ENCODE data around the gene OR56B1. TPM values are rescaled to one million over a fixed set of nuclear protein-coding genes. Genes with fewer than 3 reads are reported as not detected.
"Not testable (repeated sequence)": the region's sequence is repeated elsewhere in the genome, so short reads cannot be mapped to it uniquely, and the experiment has no call there.

Gene OR56B1
- total RNA-seq, 6 donors from 2014 or later, result 0.30 to 1.0 TPM; not detected in 4

DNA sequence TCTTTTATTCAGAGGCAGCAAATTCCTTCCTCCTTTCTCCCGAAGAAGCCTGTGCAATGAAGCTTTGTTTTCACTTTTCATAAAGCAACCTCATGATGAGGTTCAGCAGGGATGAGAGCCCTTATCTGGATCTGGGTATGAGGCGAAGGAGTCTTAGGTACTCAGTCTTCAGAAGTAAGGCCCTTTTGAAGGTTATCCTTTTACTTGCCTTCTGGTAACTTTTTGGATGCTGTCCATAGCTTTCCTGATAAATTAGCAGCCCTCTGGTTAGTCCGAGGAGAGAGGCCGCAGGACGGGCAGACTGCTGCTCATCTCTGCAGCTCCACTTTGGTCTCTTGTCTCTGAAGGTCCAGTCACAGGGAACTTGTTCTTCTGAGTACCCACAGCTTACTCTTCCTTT is 45.5 kb upstream of the OR56B1 start:
- WGBS, 2 donors, result 1 to 9% methylated on average over 5 of the region's 5 CpGs

DNA sequence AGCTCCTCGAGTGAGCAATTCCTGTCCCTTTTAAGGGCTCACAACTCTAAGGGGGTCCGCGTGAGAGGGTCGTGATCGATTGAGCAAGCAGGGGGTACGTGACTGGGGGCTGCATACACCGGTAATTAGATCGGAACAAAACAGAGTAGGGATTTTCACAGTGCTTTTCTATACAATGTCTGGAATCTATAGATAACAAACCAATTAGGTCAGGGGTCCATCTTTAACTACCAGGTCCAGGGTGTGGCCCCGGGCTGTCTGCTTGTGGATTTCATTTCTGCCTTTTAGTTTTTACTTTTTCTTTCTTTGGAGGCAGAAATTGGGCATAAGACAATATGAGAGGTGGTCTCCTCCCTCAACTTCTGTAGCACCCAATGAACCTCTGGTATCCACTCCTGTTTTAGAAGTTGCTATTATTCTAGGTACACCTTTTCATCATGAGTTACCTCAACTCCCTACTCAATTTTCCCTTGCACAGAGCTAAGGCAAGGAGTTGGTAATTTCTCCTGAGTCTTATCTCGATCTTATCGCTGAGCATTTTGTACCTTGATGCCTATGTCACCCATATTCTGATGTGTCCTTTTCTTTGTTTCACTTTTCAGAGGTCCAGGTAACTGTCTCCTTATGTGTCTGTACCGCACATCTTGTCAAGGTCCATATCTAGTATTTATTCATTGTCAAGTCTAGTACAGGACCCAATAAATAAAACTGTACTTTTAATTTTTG is 44.8 kb upstream of the OR56B1 start:
- WGBS, 2 donors, result 31 to 44% methylated on average over 12 of the region's 12 CpGs
- H3K27ac ChIP-seq, result peak overlapping the region; percentile 83 to 94 (median 87)
- H3K4me3 ChIP-seq, result peak overlapping the region in 3 of 4 donors; percentile 37 to 57 (median 49)
- not testable (repeated sequence) for H3K36me3 ChIP-seq; ATAC-seq (ENCODE audit: low FRiP score in 2 of 2); H3K9me3 ChIP-seq; H3K27me3 ChIP-seq; DNase-seq
- H3K4me1 ChIP-seq, result peaks cover 16 to 35% (median 22%) of the 10 kb centered on the region in 4 donors

More for the DNA sequence above, 45.5 kb upstream of the OR56B1 start:
- Histone ChIP-seq H3K27ac (peak overlapping the region; percentile 83 to 94 (median 87)), H3K36me3 (peaks cover 0 to under 1% (median 0%) of the 10 kb centered on the region in 4 donors), H3K4me3 (peak overlapping the region in 3 of 4 donors; percentile 37 to 57 (median 49)), H3K4me1 (peaks cover 16 to 38% (median 22%) of the 10 kb centered on the region in 4 donors), H3K27me3 (no peaks in the 10 kb centered on the region), H3K9me3 (no peaks in the 10 kb centered on the region)
- peak in 1 of 2 donors; percentile 33 for ATAC-seq (ENCODE audit: low FRiP score in 2 of 2)
- DNase-seq, result no peak
- TF ChIP-seq EP300 (IDR thresholded peaks at IDR 0.05) (no peak), POLR2A (IDR thresholded peaks at IDR 0.05) (peak in 1 of 4 donors; percentile 22)
- TF ChIP-seq, protein P1, sequence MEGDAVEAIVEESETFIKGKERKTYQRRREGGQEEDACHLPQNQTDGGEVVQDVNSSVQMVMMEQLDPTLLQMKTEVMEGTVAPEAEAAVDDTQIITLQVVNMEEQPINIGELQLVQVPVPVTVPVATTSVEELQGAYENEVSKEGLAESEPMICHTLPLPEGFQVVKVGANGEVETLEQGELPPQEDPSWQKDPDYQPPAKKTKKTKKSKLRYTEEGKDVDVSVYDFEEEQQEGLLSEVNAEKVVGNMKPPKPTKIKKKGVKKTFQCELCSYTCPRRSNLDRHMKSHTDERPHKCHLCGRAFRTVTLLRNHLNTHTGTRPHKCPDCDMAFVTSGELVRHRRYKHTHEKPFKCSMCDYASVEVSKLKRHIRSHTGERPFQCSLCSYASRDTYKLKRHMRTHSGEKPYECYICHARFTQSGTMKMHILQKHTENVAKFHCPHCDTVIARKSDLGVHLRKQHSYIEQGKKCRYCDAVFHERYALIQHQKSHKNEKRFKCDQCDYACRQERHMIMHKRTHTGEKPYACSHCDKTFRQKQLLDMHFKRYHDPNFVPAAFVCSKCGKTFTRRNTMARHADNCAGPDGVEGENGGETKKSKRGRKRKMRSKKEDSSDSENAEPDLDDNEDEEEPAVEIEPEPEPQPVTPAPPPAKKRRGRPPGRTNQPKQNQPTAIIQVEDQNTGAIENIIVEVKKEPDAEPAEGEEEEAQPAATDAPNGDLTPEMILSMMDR (IDR thresholded peaks at IDR 0.05), result no peak

DNA sequence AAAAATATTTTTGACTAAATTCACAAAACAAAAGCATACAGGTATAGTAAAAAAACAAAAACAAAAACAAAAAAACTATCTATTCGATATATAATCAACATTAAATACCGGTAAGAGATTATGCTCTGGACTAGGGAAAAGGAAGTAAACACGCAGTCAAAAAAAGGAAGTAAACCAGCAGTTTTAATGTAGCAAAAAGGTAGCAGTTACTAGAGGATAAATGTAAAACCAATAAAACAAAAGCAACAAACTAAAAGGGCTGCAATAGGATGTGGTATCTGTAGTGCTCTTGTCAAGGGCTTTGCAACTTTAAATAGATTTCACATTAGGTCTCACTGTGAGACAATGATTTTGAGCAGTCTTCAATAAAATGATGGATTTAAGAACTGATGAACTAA is 44.3 kb upstream of the OR56B1 start:
- H3K4me3 ChIP-seq, result peak overlapping the region in 3 of 4 donors; percentile 37 to 57 (median 49)
- WGBS, 2 donors, result 32 to 43% methylated on average over 3 of the region's 3 CpGs
- H3K4me1 ChIP-seq, result peaks cover 16 to 35% (median 22%) of the 10 kb centered on the region in 4 donors
- H3K27ac ChIP-seq, result peak overlapping the region; percentile 1 to 94 (median 87)
- TF ChIP-seq, protein P1 (IDR thresholded peaks at IDR 0.05), result no peak
- DNase-seq (no peak), ATAC-seq (ENCODE audit: low FRiP score in 2 of 2) (no peak)
- no peaks in the 10 kb centered on the region for H3K9me3 ChIP-seq
- peaks cover 0 to 13% (median 4%) of the 10 kb centered on the region in 4 donors for H3K36me3 ChIP-seq
- no peaks in the 10 kb centered on the region for H3K27me3 ChIP-seq

DNA sequence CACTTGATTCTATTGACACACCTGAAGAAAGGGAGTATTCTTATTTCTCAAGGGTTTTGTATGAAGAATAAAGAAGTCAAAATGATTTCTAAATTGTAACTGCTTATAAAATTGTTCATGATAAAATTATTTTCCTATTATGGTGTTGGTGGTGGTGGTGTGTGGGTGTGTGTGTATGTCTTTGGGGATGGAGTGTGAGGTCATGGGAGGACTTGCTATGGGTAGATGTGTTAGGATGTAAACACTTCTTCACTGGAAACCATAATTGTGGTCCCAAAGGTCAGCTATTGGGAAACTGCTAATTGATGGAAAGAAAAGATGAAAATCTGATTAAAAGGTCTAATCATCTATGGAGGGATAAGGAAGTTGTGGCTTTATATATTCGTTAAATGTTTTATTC is 41.6 kb upstream of the OR56B1 start:
- Histone ChIP-seq H3K4me3 (no peak overlapping the region), H3K9me3 (no peaks in the 10 kb centered on the region), H3K27me3 (no peaks in the 10 kb centered on the region), H3K27ac (no peak overlapping the region), H3K4me1 (peaks cover 8 to 23% (median 14%) of the 10 kb centered on the region in 4 donors), H3K36me3 (peaks cover 8 to 32% (median 18%) of the 10 kb centered on the region in 4 donors)
- TF ChIP-seq, protein P1 (IDR thresholded peaks at IDR 0.05), result no peak
- TF ChIP-seq POLR2AphosphoS5 (IDR thresholded peaks at IDR 0.05), result no peak
- no peak for TF ChIP-seq POLR2A (IDR thresholded peaks at IDR 0.05)
- no peak for TF ChIP-seq EP300 (IDR thresholded peaks at IDR 0.05)
- 55 to 69% methylated on average over 1 of the region's 1 CpG for WGBS, 2 donors
- ATAC-seq (ENCODE audit: low FRiP score in 2 of 2) (no peak), DNase-seq (no peak)

DNA sequence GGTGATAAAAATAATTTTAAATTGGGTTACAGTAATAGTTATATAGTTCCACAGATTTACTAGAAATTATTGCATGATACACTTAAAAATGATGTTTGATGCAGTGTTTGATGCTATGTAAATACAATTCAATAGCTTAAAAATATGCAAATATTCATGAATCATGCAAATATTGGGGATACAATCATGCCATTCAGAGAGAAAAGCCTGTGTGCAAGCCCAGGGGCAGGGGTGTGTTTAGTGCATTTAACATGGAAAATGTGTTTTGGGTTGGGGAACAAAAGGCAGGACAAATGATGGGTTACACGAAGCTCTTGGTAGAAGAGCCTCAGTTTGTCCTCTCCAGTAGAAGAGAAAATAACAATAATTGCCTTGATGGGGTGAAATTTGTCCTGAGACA is 40.7 kb upstream of the OR56B1 start:
- Histone ChIP-seq H3K27me3 (no peaks in the 10 kb centered on the region), H3K4me1 (peaks cover 8 to 23% (median 14%) of the 10 kb centered on the region in 4 donors), H3K27ac (peak overlapping the region in 1 of 4 donors; percentile 17), H3K9me3 (no peaks in the 10 kb centered on the region), H3K4me3 (no peak overlapping the region), H3K36me3 (peaks cover 8 to 35% (median 20%) of the 10 kb centered on the region in 4 donors)
- TF ChIP-seq POLR2A (IDR thresholded peaks at IDR 0.05) (no peak), POLR2AphosphoS5 (IDR thresholded peaks at IDR 0.05) (no peak), EP300 (IDR thresholded peaks at IDR 0.05) (no peak)
- TF ChIP-seq, protein P1 (IDR thresholded peaks at IDR 0.05), result no peak
- DNase-seq (no peak), ATAC-seq (ENCODE audit: low FRiP score in 2 of 2) (no peak)
- 90 to 95% methylated on average over 1 of the region's 1 CpG for WGBS, 2 donors

Data from upper lobe of left lung (tissue), 6 donors.